Colonic mucosa (tissue), 4 donors: ENCODE data around the gene GSTT2. TPM values are rescaled to one million over a fixed set of nuclear protein-coding genes. Genes with fewer than 3 reads are reported as not detected.
"Not testable (repeated sequence)": the region's sequence is repeated elsewhere in the genome, so short reads cannot be mapped to it uniquely, and the experiment has no call there.

Experiments
- DNase-seq: peaks from one replicate; pipeline ENCODE4 v3.0.0-alpha.2; 2020
- H3K27ac ChIP-seq: fragments of 200-600 bp; one replicate; pipeline ENCODE4 v1.8.0; 2021
- H3K27me3 ChIP-seq: fragments of 200-600 bp; one replicate; pipeline ENCODE4 v1.8.0; 2021
- H3K36me3 ChIP-seq: fragments of 200-600 bp; one replicate; pipeline ENCODE4 v1.8.0; 2021
- H3K4me1 ChIP-seq: fragments of 200-600 bp; one replicate; pipeline ENCODE4 v1.8.0; 2021; ENCODE audit warnings: mild to moderate bottlenecking
- H3K4me3 ChIP-seq: fragments of 200-600 bp; one replicate; pipeline ENCODE4 v1.8.0; 2021
- H3K9ac ChIP-seq, 2 donors: one replicate each; pipeline ENCODE4 v1.7.0; 2013; ENCODE audit warnings: control low read depth in 2 of 2, low read depth in 2 of 2, low read length in 2 of 2
- H3K9me3 ChIP-seq: fragments of 200-600 bp; one replicate; pipeline ENCODE4 v1.8.0; 2021
- CTCF ChIP-seq: fragments of 200-600 bp; IDR thresholded peaks from one replicate; pipeline ENCODE4 v1.8.0; 2022; ENCODE audit warnings: antibody characterized with exemption, mild to moderate bottlenecking
- intact Hi-C: fragments of 100-400 bp; cut with DNase I; formaldehyde crosslinking; loops from one replicate; pipeline ENCODE4 v1.14.1; 2022
- total RNA-seq, 2 donors: library from RNA; stranded (reverse); fragmentation: NEBNext Ultra II Directional in 1 of 2; extraction: Animal tissue kit (Norgen Biotek cat#: 25700) in 1 of 2; gene quantifications; one replicate each; pipeline ENCODE4 v1.2.1, GENCODE V29; 2021
- donor health status: healthy.
- donor health status: DM: no; HTN: no; CAD: no.
- donor health status: DM: no; HTN: no; CAD: no.

The GSTT2 gene
- not detected for total RNA-seq

GRCh38 chr22:23979557-23980240 is at the start of gene GSTT2:
GSTT2 (plus strand) TSS chr22:23980134.
- H3K4me3 ChIP-seq, DNase-seq, H3K36me3 ChIP-seq, H3K9ac ChIP-seq, H3K27me3 ChIP-seq, H3K9me3 ChIP-seq, H3K27ac ChIP-seq, H3K4me1 ChIP-seq: not testable (repeated sequence)
- intact Hi-C loops = loop anchor here (10.0 kb wide), 1 partner anchor 265 kb away; the partner anchor contains the start of gene GGT5

GRCh38 chr22:23938328-23939016 is 41.5 kb upstream of the GSTT2 start:
- no peaks in the 10 kb centered on the region for H3K27me3 ChIP-seq
- H3K4me3 ChIP-seq = no peak overlapping the region
- no peak for DNase-seq
- intact Hi-C loops = no loop called here
- TF ChIP-seq CTCF = no peak
- no peaks in the 10 kb centered on the region for H3K4me1 ChIP-seq
- H3K9ac ChIP-seq = no peak overlapping the region
- no peak overlapping the region for H3K27ac ChIP-seq
- H3K9me3 ChIP-seq = no peaks in the 10 kb centered on the region
- no peaks in the 10 kb centered on the region for H3K36me3 ChIP-seq

DNA sequence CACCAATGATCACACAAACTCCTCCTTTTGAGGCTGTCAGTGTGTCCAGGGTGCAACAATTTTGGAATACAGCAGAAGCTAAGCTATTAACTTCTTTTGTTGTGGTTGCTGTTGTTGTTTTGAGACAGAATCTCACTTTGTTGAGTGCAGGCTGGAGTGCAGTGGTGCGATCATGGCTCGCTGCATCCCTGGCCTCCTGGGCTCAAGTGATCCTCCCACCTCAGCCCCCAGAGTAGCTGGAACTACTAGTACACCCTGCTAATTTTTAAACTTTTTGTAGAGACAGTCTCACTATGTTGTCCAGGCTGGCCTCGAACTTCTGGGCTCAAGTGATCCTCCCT is 40.9 kb upstream of the GSTT2 start:
- Histone ChIP-seq H3K9me3 (no peaks in the 10 kb centered on the region), H3K27ac (no peak overlapping the region), H3K9ac (no peak overlapping the region), H3K4me3 (no peak overlapping the region), H3K36me3 (no peaks in the 10 kb centered on the region), H3K27me3 (no peaks in the 10 kb centered on the region), H3K4me1 (no peaks in the 10 kb centered on the region)
- no peak for DNase-seq
- intact Hi-C loops = no loop called here
- no peak for TF ChIP-seq CTCF

- H3K9me3 ChIP-seq, H3K36me3 ChIP-seq, H3K27ac ChIP-seq, intact Hi-C loops, H3K27me3 ChIP-seq, H3K4me3 ChIP-seq, H3K9ac ChIP-seq, H3K4me1 ChIP-seq, DNase-seq: not testable (repeated sequence)
These were observed 39.8 kb upstream of the GSTT2 start for GRCh38 chr22:23940166-23940565.

- H3K9ac ChIP-seq, DNase-seq, H3K4me3 ChIP-seq, H3K9me3 ChIP-seq, intact Hi-C loops, H3K27me3 ChIP-seq, H3K36me3 ChIP-seq, H3K27ac ChIP-seq, H3K4me1 ChIP-seq: not testable (repeated sequence)
These were observed 32.5 kb upstream of the GSTT2 start for GRCh38 chr22:23947391-23947790.

GRCh38 chr22:23949764-23950163 is 30.2 kb upstream of the GSTT2 start:
- H3K27ac ChIP-seq, DNase-seq, H3K36me3 ChIP-seq, H3K4me3 ChIP-seq, H3K9me3 ChIP-seq, H3K4me1 ChIP-seq, H3K9ac ChIP-seq, H3K27me3 ChIP-seq, intact Hi-C loops: not testable (repeated sequence)

GRCh38 chr22:23951383-23951782 is 28.6 kb upstream of the GSTT2 start:
- H3K4me3 ChIP-seq, H3K36me3 ChIP-seq, H3K27me3 ChIP-seq, H3K9me3 ChIP-seq, intact Hi-C loops, H3K27ac ChIP-seq, H3K9ac ChIP-seq, H3K4me1 ChIP-seq, DNase-seq: not testable (repeated sequence)

- H3K9me3 ChIP-seq, DNase-seq, H3K36me3 ChIP-seq, H3K9ac ChIP-seq, H3K4me1 ChIP-seq, H3K27me3 ChIP-seq, H3K27ac ChIP-seq, intact Hi-C loops, H3K4me3 ChIP-seq: not testable (repeated sequence)
These were observed 27.0 kb upstream of the GSTT2 start for GRCh38 chr22:23952794-23953405.

DNA sequence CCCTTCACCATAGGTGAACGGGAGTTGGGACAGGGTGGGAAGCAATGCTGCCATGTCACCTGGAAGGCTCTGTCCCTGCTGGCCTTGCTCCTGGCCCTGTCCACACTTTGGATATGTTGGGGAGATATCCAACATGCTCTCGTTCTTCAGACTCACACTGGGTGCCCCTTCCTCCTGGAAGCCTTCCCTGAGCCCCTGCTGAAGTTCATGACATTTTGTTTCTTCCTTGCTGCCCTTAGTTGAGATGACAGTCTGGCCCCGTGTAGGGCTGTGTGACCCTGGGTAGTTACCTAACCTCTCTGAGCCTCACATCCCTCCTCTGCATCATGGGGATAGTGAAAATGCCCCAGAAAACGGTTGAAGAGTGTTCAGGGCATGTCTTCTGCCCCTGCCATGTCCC is 26.4 kb upstream of the GSTT2 start:
- DNase-seq, H3K4me3 ChIP-seq, H3K27ac ChIP-seq, intact Hi-C loops, H3K27me3 ChIP-seq, H3K4me1 ChIP-seq, H3K9me3 ChIP-seq, H3K36me3 ChIP-seq, H3K9ac ChIP-seq: not testable (repeated sequence)

DNA sequence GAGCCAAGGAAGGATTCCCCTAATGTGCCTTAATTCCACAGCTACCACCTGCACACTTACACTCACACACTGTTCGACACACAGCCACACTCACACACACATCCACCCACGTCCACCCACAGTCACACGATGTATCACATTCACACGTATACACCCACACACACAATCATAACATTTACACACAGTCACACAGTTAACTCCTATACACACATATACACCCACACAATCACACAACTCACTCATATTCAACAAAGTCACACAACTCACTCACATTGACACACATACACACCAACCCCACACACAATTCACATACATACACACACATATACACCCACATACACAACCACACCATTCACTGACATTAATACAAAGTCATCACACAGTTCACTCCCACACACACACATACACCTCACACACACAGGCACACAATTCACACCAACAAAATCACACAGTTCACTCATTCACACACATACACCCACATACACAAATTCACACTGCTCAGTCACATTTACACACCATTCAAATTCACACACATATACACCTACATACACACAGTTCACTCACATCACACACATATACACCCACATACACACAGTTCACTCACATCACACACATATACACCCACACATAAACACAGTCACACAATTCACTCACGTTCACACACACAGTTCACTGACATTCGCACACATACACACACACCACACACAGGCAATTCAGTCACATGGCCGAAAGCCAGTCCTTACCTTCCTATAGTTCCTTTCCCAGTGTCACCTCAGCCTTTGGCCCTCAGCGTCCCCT is 25.5 kb upstream of the GSTT2 start:
- H3K9ac ChIP-seq, H3K27me3 ChIP-seq, DNase-seq, H3K9me3 ChIP-seq, H3K4me1 ChIP-seq, H3K36me3 ChIP-seq, H3K27ac ChIP-seq, intact Hi-C loops, H3K4me3 ChIP-seq: not testable (repeated sequence)

DNA sequence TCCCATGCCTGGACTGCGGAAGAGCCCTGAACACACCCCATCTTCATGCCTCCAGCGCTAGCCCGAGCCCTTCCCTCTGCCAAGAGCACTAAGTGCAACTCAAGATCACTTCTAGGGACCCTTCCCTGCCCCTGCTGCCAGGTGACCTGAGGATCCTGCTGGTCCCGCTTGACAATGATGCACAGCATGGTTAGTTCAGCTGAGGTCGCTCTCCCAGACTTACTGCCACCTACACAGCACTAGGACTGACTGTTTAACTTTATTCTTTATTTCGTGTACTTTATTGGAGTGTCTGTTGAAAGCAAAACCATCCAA is 25.0 kb upstream of the GSTT2 start:
- intact Hi-C loops = loop anchor here (5.0 kb wide), 1 partner anchor 93 kb away; no protein-coding TSS in a partner anchor
- H3K27me3 ChIP-seq, H3K9ac ChIP-seq, H3K27ac ChIP-seq, H3K9me3 ChIP-seq, DNase-seq, H3K4me3 ChIP-seq, H3K36me3 ChIP-seq, H3K4me1 ChIP-seq: not testable (repeated sequence)
